ENCODE measurements around the gene AKAP11.

GRCh38 chr13:42307461-42307860 is 35.5 kb downstream of the AKAP11 start:
- TF ChIP-seq, protein P1, sequence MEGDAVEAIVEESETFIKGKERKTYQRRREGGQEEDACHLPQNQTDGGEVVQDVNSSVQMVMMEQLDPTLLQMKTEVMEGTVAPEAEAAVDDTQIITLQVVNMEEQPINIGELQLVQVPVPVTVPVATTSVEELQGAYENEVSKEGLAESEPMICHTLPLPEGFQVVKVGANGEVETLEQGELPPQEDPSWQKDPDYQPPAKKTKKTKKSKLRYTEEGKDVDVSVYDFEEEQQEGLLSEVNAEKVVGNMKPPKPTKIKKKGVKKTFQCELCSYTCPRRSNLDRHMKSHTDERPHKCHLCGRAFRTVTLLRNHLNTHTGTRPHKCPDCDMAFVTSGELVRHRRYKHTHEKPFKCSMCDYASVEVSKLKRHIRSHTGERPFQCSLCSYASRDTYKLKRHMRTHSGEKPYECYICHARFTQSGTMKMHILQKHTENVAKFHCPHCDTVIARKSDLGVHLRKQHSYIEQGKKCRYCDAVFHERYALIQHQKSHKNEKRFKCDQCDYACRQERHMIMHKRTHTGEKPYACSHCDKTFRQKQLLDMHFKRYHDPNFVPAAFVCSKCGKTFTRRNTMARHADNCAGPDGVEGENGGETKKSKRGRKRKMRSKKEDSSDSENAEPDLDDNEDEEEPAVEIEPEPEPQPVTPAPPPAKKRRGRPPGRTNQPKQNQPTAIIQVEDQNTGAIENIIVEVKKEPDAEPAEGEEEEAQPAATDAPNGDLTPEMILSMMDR (IDR thresholded peaks at IDR 0.05; ENCODE audit: poor library complexity) = no peak
- no peak for TF ChIP-seq EZH2 (IDR thresholded peaks at IDR 0.05; ENCODE audit: borderline replicate concordance)
- no peak for TF ChIP-seq EZH2phosphoT487 (IDR thresholded peaks at IDR 0.05; ENCODE audit: low read depth, severe bottlenecking, unreplicated experiment)
